Fibroblast of skin of scalp (primary cell): ENCODE data around the gene CCDC195. TPM values are rescaled to one million over a fixed set of nuclear protein-coding genes. Genes with fewer than 3 reads are reported as not detected.
A peak's percentile ranks its signal among the peaks of the same experiment; 100 is the strongest.

Source experiments
- DNase-seq: peaks from one replicate; pipeline ENCODE4 v3.0.0-alpha.2; 2013
- polyA plus RNA-seq, 2 experiments: library from polyadenylated mRNA; unstranded; fragments of 120-200 nt; gene quantifications; one replicate each; pipeline ENCODE4 v1.2.1, GENCODE V29; 2013; ENCODE audit not compliant: insufficient read length in 2 of 2

Gene CCDC195, protein sequence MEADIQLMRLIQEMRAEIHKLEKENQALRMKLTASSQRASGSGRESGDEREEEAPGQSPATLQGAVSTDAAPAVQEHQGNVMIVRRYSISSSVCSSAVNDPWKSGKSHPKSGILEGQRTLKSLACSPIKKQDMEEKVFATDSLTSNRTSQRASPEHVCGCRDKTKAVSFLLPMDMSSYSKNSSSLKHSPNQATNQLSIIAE
- not detected for polyA plus RNA-seq (2013, experiment 1 of 2; ENCODE audit: insufficient read length)
- not detected for polyA plus RNA-seq (2013, experiment 2 of 2; ENCODE audit: insufficient read length)

DNA sequence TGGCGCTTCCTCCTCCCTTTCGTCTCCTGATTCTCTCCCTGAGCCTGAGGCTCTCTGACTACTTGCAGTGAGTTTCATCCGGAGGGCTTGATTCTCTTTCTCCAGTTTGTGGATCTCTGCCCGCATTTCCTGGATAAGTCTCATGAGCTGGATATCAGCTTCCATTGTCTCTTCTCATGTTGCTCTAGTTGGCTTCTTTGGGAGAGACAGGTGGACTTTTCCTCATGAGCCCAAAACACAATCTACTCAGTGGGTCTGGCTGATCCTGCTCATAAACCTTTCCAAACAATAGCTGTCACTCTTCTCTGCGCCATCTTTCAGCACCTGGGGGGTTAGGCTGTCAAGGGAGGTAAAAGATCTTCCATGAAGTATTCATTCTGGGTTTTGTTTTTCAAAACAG lies at the start of gene CCDC195:
Gene CCDC195, minus strand, starts transcription at position 165 of the 400 bp plus-strand sequence. Its CDS starts 0 bp downstream, at position 165.
- DNase-seq, result no peak

GRCh38 chr2:224764565-224765236 lies 48.5 kb upstream of the CCDC195 start:
- DNase-seq, result no peak

GRCh38 chr2:224757934-224758548 lies 41.9 kb upstream of the CCDC195 start:
- DNase-seq, result no peak

- DNase-seq, result peak; percentile 83
Observed at GRCh38 chr2:224753743-224754540, 37.8 kb upstream of the CCDC195 start.

GRCh38 chr2:224751996-224752698 lies 36.0 kb upstream of the CCDC195 start:
- DNase-seq, result no peak

GRCh38 chr2:224749136-224749535 lies 33.0 kb upstream of the CCDC195 start:
- peak; percentile 13 for DNase-seq

DNA sequence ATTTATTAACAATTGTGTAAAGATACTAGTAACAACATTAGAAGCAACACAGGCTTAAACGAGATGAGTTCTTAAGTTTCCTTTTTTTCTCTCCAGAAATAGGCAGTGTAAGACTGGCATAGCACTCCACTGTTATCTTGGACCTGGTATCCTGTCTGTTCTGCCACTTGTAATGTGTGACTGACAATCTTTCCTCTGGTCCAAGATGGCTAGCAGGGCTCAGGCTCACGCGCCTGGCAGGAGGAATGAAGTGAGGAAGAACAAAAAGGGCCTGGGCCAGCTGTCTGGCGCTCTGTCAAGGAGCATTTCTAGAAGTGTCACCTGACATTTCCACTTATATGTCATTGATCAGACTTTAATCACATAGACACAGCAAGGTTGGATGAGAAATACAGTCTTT lies 31.6 kb upstream of the CCDC195 start:
- DNase-seq, result no peak

DNA sequence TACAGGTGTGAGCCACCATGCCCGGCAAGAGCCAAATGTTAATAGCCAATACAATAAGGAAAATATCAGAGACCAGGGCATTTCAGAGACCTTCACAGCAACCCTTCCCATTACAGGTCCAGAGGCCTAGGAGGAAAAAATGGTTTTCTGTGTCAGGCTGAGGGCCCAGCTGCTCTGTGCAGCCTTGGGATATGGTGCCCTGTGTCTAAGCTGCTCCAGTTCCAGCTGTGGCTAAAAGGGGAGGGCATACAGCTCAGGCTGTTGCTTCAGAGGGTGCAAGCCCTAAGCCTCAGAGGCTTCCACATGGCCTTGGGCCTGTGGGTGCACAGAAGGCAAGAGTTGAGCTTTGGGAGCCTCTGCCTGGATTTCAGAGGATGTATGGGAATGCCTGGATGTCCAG lies 20.1 kb upstream of the CCDC195 start:
- DNase-seq, result no peak

DNA sequence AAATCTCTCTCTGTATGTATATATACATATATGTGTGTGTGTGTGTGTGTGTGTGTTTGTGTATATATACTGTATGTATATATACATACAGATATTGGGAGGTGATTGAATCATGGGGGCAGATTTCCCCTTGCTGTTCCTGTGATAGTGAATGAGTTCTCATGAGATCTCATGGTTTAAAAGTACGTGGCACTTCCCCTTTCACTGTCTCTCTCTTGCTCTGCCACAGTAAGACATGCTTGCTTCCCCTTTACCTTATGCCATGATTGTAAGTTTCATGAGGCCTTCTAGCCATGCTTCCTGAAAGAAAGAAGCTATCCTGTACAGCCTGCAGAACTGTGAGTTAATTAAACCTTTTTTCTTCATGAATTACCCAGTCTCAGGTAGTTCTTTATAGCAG lies 18.8 kb upstream of the CCDC195 start:
- DNase-seq, result no peak

GRCh38 chr2:224731665-224732064 lies 15.5 kb upstream of the CCDC195 start:
- no peak for DNase-seq

DNA sequence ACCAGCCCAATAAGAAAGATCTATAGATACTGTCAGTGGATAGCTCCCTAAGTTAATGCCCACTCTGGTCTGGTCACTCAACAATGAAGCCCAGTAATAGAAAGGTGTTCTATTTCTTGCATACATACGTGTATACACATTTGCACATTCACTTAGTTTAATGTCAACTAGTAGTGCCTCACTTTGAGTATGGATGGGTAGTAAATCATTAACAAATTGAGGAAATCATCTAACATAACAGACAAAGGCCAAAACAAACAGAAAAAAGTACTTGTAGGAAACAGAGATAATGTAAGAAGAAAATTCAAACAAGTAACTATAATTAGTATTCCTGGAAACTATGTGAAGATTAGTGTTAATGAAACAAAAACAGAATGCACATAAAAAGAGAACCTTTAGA lies 13.3 kb upstream of the CCDC195 start:
- no peak for DNase-seq

DNA sequence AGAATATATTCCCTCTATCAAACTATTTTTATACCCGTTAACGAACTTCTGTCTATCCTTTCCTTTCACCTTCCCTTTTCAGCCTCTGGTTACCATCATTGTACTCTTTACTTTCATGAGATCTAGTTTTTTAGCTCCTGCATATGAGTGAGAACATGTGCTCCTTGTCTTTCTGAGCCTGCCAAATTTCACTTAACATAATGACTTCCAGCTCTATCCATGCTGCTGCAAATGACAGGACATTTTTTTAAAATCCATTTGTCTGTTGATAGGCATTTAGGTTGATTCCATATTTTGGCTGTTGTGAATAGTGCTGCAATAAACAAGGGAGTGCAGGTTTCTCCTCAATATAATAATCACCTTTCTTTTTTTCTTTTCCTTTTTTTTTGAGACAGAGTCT lies 8.2 kb upstream of the CCDC195 start:
- no peak for DNase-seq

DNA sequence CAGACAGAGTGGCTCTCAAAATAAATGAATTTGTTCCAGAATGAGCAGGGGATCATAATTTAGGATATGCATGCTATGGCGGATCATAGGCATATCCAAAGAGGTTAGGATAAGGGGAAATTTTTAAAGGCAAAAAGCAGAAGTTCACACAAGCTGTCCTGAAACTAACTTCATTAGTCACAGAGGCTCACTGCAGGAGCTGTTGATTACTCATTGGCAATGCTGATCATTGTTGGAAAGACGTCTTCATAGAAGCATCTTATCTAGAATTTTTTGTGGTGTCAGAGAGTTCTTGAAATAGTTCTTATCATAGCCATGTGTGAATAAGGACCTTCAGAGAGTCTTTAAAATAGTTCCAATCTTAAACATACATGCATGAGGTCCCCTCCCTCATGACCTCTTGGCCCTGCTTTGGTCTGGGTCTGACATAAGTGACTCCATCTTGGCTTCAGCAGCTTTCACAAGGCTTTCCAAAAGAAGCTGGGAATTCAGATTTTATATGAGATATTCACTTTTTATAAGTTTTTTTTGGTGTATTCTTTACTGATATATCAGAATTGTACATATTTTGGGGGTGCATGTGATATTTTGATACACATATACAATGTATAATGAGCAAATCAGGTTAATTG lies 7.5 kb upstream of the CCDC195 start:
- peak; percentile 72 for DNase-seq

DNA sequence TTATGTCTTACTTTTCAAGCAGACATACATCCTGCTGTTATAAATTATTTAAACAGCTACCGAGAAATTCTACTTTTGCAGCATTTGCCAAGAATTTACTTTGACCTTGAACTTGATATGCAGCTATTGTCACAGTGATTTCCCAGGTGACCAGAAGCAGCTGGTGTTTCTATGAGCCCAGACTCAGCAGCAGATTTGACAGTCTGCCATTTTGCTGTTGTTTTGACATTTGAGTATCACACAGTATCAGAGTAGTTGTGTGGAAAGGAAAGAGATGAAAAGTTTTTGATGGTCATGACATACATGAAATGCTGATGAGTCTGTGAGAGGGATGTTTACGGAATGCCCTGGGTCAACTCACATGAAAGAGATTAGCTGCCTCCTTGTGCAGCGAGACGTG lies 6.6 kb upstream of the CCDC195 start:
- DNase-seq, result no peak

GRCh38 chr2:224722250-224722649 lies 6.1 kb upstream of the CCDC195 start:
- peak; percentile 41 for DNase-seq

DNA sequence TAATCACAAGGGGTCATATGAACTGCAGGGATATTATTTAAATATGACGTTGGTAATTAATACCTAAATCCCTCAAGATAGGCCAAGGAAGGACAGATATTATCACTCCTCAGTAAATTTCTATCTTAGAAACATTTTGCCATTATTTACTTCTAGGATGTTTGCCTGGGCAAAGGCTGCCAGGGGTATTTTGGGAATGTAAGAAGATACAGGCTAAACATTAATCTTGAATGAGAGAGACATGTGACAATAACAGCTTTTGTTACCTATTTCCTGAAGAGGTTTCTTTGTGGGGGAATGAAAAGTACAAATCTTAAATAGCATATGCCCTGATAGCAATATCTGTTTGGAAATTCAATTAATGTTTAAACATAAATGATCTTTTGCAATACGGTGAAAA lies 756 bp upstream of the CCDC195 start:
- no peak for DNase-seq

GRCh38 chr2:224711859-224712665 lies 4.1 kb downstream of the CCDC195 start:
- peak; percentile 23 for DNase-seq

GRCh38 chr2:224711381-224711780 lies 4.8 kb downstream of the CCDC195 start:
- DNase-seq, result no peak

GRCh38 chr2:224709301-224709700 lies 6.9 kb downstream of the CCDC195 start:
- peak; percentile 2 for DNase-seq

DNA sequence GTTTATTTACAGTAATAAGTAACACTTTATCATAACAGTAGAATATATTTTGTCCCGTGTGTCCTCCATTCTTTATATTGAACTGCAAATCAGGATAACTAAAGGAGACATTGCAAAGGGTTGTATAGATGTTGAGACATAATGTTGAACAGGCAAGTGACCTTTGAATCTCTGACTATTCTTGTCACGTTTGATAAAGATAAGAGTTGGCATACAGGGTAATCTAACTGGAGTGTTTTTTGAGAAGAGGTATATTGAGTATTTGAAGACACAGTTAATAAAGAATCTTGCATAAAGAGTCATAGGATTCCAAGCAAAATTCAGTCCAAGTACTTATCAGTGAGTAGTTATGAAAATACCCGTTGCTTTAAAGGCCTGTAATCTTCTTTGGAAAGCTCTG lies 21.7 kb downstream of the CCDC195 start:
- no peak for DNase-seq

DNA sequence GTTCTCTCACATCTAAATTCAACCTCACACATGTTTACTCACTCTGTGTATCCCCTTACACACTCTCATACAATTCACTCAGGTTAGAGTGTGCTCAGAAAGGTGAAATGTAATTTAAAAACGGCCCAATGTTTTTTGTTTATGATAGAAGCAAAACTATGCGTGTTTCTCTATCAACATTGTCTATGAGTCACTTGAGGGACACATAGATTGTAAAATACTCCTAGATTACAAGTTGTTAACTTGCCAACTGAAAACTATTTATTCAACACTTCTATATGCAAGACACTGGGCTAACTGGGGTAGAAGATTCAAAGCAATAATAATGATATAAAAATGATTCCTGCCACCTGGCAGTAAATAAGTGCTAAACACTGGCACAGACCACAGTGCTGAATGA lies 24.6 kb downstream of the CCDC195 start:
- DNase-seq, result no peak
